Activated CD8-positive, alpha-beta memory T cell treated with anti-CD3 and anti-CD28 coated beads, Interleukin-2, amount 50 U/mL, for 1 hour (primary cell): ENCODE data around the gene ROCK2.

Experiments used
- DNase-seq: peaks from one replicate; pipeline ENCODE4 v3.0.0-alpha.2; 2020; ENCODE audit errors: extremely low read depth

Gene ROCK2

GRCh38 chr2:11309706-11310105 lies 34.7 kb downstream of the ROCK2 start:
- DNase-seq = no peak

GRCh38 chr2:11307764-11308415 lies 36.5 kb downstream of the ROCK2 start:
- no peak for DNase-seq

- DNase-seq = no peak
Measured at GRCh38 chr2:11305958-11306357, 38.5 kb downstream of the ROCK2 start.

- no peak for DNase-seq
Measured at GRCh38 chr2:11305338-11305737, 39.1 kb downstream of the ROCK2 start.

GRCh38 chr2:11304476-11304875 lies 40.0 kb downstream of the ROCK2 start:
- no peak for DNase-seq

GRCh38 chr2:11303290-11304013 lies 41.0 kb downstream of the ROCK2 start:
- DNase-seq = no peak

GRCh38 chr2:11299439-11299838 lies 45.0 kb downstream of the ROCK2 start:
- no peak for DNase-seq

- DNase-seq = no peak
Measured at GRCh38 chr2:11298592-11298991, 45.8 kb downstream of the ROCK2 start.

GRCh38 chr2:11296401-11296800 lies 48.0 kb downstream of the ROCK2 start:
- DNase-seq = no peak

GRCh38 chr2:11292464-11293255 lies 51.8 kb downstream of the ROCK2 start:
- no peak for DNase-seq

GRCh38 chr2:11290713-11291112 lies 53.7 kb downstream of the ROCK2 start:
- no peak for DNase-seq

GRCh38 chr2:11290211-11290610 lies 54.2 kb downstream of the ROCK2 start:
- no peak for DNase-seq

- DNase-seq = no peak
Measured at GRCh38 chr2:11288431-11288830, 56.0 kb downstream of the ROCK2 start.

GRCh38 chr2:11286749-11287148 lies 57.7 kb downstream of the ROCK2 start:
- no peak for DNase-seq

- DNase-seq = no peak
Measured at GRCh38 chr2:11286323-11286722, 58.1 kb downstream of the ROCK2 start.

- DNase-seq = no peak
Measured at GRCh38 chr2:11285499-11285898, 58.9 kb downstream of the ROCK2 start.

GRCh38 chr2:11281186-11281585 lies 63.2 kb downstream of the ROCK2 start:
- no peak for DNase-seq

- DNase-seq = no peak
Measured at GRCh38 chr2:11280713-11281112, 63.7 kb downstream of the ROCK2 start.

GRCh38 chr2:11279398-11279797 lies 65.0 kb downstream of the ROCK2 start:
- no peak for DNase-seq

- no peak for DNase-seq
Measured at GRCh38 chr2:11278219-11278618, 66.2 kb downstream of the ROCK2 start.

- no peak for DNase-seq
Measured at GRCh38 chr2:11275910-11276309, 68.5 kb downstream of the ROCK2 start.

GRCh38 chr2:11270891-11271290 lies 73.5 kb downstream of the ROCK2 start:
- DNase-seq = no peak

- DNase-seq = no peak
Measured at GRCh38 chr2:11267931-11268330, 76.5 kb downstream of the ROCK2 start.
